OCI-M2 (cell line): ENCODE measurements around the gene AKR7A2.

Experiments used
- DNase-seq: peaks from one replicate; lab custom pipeline; 2025; ENCODE audit not compliant: unreplicated experiment; lab: John Stamatoyannopoulos, UW

AKR7A2 gene

GRCh38 chr1:19343617-19344350, 31.8 kb upstream of the AKR7A2 start:
- no peak for DNase-seq

GRCh38 chr1:19342894-19343616, 31.1 kb upstream of the AKR7A2 start:
- DNase-seq, result no peak

- DNase-seq, result no peak
Measured at GRCh38 chr1:19342062-19342750, 30.3 kb upstream of the AKR7A2 start.

- DNase-seq, result no peak
Measured at GRCh38 chr1:19341201-19342061, 29.5 kb upstream of the AKR7A2 start.

- DNase-seq, result no peak
Measured at GRCh38 chr1:19340387-19340937, 28.5 kb upstream of the AKR7A2 start.

- DNase-seq, result no peak
Measured at GRCh38 chr1:19339214-19339861, 27.4 kb upstream of the AKR7A2 start.

- DNase-seq, result no peak
Measured at GRCh38 chr1:19338323-19338762, 26.4 kb upstream of the AKR7A2 start.

- DNase-seq, result no peak
Measured at GRCh38 chr1:19337289-19337688, 25.3 kb upstream of the AKR7A2 start.

- DNase-seq, result no peak
Measured at GRCh38 chr1:19336543-19336942, 24.6 kb upstream of the AKR7A2 start.

GRCh38 chr1:19333587-19334354, 21.8 kb upstream of the AKR7A2 start:
- DNase-seq, result no peak

- no peak for DNase-seq
Measured at GRCh38 chr1:19332832-19333231, 20.9 kb upstream of the AKR7A2 start.

GRCh38 chr1:19331262-19331878, 19.4 kb upstream of the AKR7A2 start:
- DNase-seq, result no peak

- no peak for DNase-seq
Measured at GRCh38 chr1:19330449-19331135, 18.6 kb upstream of the AKR7A2 start.

GRCh38 chr1:19329611-19330010, 17.7 kb upstream of the AKR7A2 start:
- no peak for DNase-seq

- no peak for DNase-seq
Measured at GRCh38 chr1:19329188-19329587, 17.2 kb upstream of the AKR7A2 start.

GRCh38 chr1:19328486-19328885, 16.5 kb upstream of the AKR7A2 start:
- no peak for DNase-seq

GRCh38 chr1:19327736-19328135, 15.8 kb upstream of the AKR7A2 start:
- DNase-seq, result no peak

- no peak for DNase-seq
Measured at GRCh38 chr1:19327301-19327700, 15.4 kb upstream of the AKR7A2 start.

GRCh38 chr1:19326748-19327065, 14.8 kb upstream of the AKR7A2 start:
- DNase-seq, result no peak
